ENCODE results near the gene SDR9C7.
"Not testable (repeated sequence)": the region's sequence is repeated elsewhere in the genome, so short reads cannot be mapped to it uniquely, and the experiment has no call there.

Gene SDR9C7

GRCh38 chr12:56933826-56934625 is at the start of gene SDR9C7:
Gene SDR9C7, minus strand, starts transcription at chr12:56934408. Its CDS starts 147 bp downstream, at chr12:56934261.
- no peak for DNase-seq (ENCODE audit: low read depth in 3 of 3)

- no peak for DNase-seq (ENCODE audit: low read depth in 3 of 3)
These were observed 49.2 kb upstream of the SDR9C7 start for GRCh38 chr12:56983386-56983785.

GRCh38 chr12:56982578-56983236 is 48.5 kb upstream of the SDR9C7 start:
- not testable (repeated sequence) for DNase-seq (ENCODE audit: low read depth in 3 of 3)

- no peak for DNase-seq (ENCODE audit: low read depth in 3 of 3)
These were observed 46.8 kb upstream of the SDR9C7 start for GRCh38 chr12:56980941-56981530.

- DNase-seq (ENCODE audit: low read depth in 3 of 3), result no peak
These were observed 46.1 kb upstream of the SDR9C7 start for GRCh38 chr12:56980268-56980667.

- DNase-seq (ENCODE audit: low read depth in 3 of 3), result no peak
These were observed 45.4 kb upstream of the SDR9C7 start for GRCh38 chr12:56979628-56980027.

GRCh38 chr12:56978397-56979138 is 44.4 kb upstream of the SDR9C7 start:
- no peak for DNase-seq (ENCODE audit: low read depth in 3 of 3)

- not testable (repeated sequence) for DNase-seq (ENCODE audit: low read depth in 3 of 3)
These were observed 43.2 kb upstream of the SDR9C7 start for GRCh38 chr12:56977361-56977760.

- not testable (repeated sequence) for DNase-seq (ENCODE audit: low read depth in 3 of 3)
These were observed 40.0 kb upstream of the SDR9C7 start for GRCh38 chr12:56974224-56974623.

- not testable (repeated sequence) for DNase-seq (ENCODE audit: low read depth in 3 of 3)
These were observed 34.7 kb upstream of the SDR9C7 start for GRCh38 chr12:56968910-56969309.

- DNase-seq (ENCODE audit: low read depth in 3 of 3), result not testable (repeated sequence)
These were observed 31.9 kb upstream of the SDR9C7 start for GRCh38 chr12:56965997-56966642.

GRCh38 chr12:56965124-56965523 is 30.9 kb upstream of the SDR9C7 start:
- DNase-seq (ENCODE audit: low read depth in 3 of 3), result not testable (repeated sequence)

GRCh38 chr12:56963557-56963956 is 29.3 kb upstream of the SDR9C7 start:
- not testable (repeated sequence) for DNase-seq (ENCODE audit: low read depth in 3 of 3)

GRCh38 chr12:56962247-56962646 is 28.0 kb upstream of the SDR9C7 start:
- not testable (repeated sequence) for DNase-seq (ENCODE audit: low read depth in 3 of 3)

GRCh38 chr12:56958422-56958821 is 24.2 kb upstream of the SDR9C7 start:
- DNase-seq (ENCODE audit: low read depth in 3 of 3), result no peak

GRCh38 chr12:56957229-56958052 is 23.2 kb upstream of the SDR9C7 start, which contains the start of gene RDH16:
Gene RDH16, minus strand, starts transcription at chr12:56957608. Its CDS starts 146 bp downstream, at chr12:56957462.
- DNase-seq (ENCODE audit: low read depth in 3 of 3), result no peak

GRCh38 chr12:56955631-56956256 is 21.5 kb upstream of the SDR9C7 start:
- no peak for DNase-seq (ENCODE audit: low read depth in 3 of 3)

GRCh38 chr12:56954958-56955355 is 20.7 kb upstream of the SDR9C7 start:
- no peak for DNase-seq (ENCODE audit: low read depth in 3 of 3)

GRCh38 chr12:56954057-56954957 is 20.1 kb upstream of the SDR9C7 start:
- no peak for DNase-seq (ENCODE audit: low read depth in 3 of 3)

Data from stimulated activated CD4-positive, alpha-beta T cell treated with anti-CD3 and anti-CD28 coated beads, TNF-alpha, amount 100 ng/mL, for 48 hours (primary cell).